Measurements from ENCODE around the gene CABP4.

- TF ChIP-seq CTCF (IDR thresholded peaks at IDR 0.05): no peak
- no peak for TF ChIP-seq POLR2A (IDR thresholded peaks at IDR 0.05)
- TF ChIP-seq EP300 (IDR thresholded peaks at IDR 0.05): no peak
- TF ChIP-seq POLR2AphosphoS5 (IDR thresholded peaks at IDR 0.05): no peak
Measured at GRCh38 chr11:67493548-67494370, 38.6 kb downstream of the CABP4 start.
